SK-N-MC (cell line): ENCODE data around the gene CRACR2A.

Source experiments
- EZH2 ChIP-seq: fragments of 200-600 bp; sonication (generic); IDR thresholded peaks from one replicate; pipeline ENCODE4 v1.6.1; 2017; ENCODE audit warnings: antibody characterized with exemption
- POLR2AphosphoS5 ChIP-seq: IDR thresholded peaks from 2 replicates; pipeline ENCODE4 v1.6.1; 2012; ENCODE audit warnings: mild to moderate bottlenecking, low read depth, low read length, borderline replicate concordance

GRCh38 chr12:3601461-3602150, 151.3 kb downstream of the CRACR2A start:
- TF ChIP-seq POLR2AphosphoS5: no peak
- TF ChIP-seq EZH2: no peak
